22Rv1 (cell line): Measurements from ENCODE around the gene HOXD12.

Experiments
- ZFX ChIP-seq: fragments of 450-650 bp; IDR thresholded peaks from 2 replicates; pipeline ENCODE4 v1.6.1; 2017; ENCODE audit warnings: antibody characterized with exemption, borderline replicate concordance
- TF ChIP-seq, protein P1 (sequence below): fragments of 450-650 bp; IDR thresholded peaks from 2 replicates; pipeline ENCODE4 v1.5.1; 2017; ENCODE audit warnings: mild to moderate bottlenecking

- TF ChIP-seq, protein P1, sequence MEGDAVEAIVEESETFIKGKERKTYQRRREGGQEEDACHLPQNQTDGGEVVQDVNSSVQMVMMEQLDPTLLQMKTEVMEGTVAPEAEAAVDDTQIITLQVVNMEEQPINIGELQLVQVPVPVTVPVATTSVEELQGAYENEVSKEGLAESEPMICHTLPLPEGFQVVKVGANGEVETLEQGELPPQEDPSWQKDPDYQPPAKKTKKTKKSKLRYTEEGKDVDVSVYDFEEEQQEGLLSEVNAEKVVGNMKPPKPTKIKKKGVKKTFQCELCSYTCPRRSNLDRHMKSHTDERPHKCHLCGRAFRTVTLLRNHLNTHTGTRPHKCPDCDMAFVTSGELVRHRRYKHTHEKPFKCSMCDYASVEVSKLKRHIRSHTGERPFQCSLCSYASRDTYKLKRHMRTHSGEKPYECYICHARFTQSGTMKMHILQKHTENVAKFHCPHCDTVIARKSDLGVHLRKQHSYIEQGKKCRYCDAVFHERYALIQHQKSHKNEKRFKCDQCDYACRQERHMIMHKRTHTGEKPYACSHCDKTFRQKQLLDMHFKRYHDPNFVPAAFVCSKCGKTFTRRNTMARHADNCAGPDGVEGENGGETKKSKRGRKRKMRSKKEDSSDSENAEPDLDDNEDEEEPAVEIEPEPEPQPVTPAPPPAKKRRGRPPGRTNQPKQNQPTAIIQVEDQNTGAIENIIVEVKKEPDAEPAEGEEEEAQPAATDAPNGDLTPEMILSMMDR, result no peak
- no peak for TF ChIP-seq ZFX
Measured at GRCh38 chr2:176098366-176099158, 1.0 kb upstream of the HOXD12 start.
